Stimulated activated CD4-positive, alpha-beta T cell treated with anti-CD3 and anti-CD28 coated beads, TNF-alpha, amount 100 ng/mL, for 1 hour (primary cell): ENCODE measurements around the gene GGTLC2.

Experiments used
- DNase-seq, 3 donors: peaks; one replicate each; pipeline ENCODE4 v3.0.0-alpha.2; 2020; ENCODE audit warnings: low read depth in 3 of 3, low spot score in 1 of 3

Gene GGTLC2

DNA sequence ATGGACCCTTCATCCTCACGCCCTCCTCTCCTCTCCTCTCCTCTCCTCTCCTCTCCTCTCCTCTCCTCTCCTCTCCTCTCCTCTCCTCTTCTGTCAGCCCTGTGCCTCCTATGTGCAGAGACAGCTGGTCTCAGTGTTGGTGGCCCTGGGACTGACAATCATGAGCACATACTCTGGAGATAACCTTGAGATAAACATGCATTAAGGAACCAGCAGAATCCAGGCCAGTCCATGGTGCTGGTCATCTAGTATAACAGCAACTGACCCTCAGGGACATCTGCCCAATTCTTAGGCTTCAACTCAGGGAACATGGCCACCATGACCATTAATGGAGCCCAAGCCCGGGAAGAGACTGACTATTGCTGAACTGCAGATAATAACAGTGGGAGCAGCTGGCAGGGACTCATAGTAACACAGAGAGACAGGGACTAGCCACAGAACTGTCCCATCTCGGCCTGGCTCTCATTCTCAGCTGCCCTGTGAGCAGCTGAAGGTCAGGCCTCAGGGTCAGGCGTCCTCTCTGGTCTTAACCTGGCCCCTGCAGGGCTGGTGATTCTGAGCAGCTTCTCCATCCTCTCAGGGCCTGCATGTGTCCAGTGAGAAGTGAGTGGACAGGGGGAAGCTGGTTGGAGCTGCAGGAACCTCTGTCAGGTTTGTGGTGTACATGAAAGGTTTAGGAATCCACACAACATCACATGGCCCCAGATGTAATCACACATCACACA, 45.4 kb downstream of the GGTLC2 start:
- DNase-seq = no peak

DNA sequence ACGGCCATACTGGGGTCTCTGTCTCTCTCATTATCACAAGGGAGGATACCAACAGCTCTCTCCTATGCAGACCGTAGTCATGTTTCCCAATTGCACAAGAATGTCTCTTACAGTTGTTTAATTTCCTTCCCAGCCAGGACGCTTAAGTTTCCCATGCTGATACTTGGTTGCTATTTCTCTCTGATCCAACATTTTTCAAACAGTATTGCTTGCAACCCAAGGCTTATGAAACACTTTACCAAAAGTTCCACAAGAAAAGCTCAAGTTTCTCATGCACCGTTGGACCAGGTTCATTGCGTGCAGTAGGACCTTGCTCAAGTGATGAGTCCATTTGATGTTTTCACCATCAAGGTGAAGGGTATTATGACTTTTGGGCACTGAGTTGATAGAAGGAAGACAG, 46.6 kb downstream of the GGTLC2 start:
- DNase-seq = no peak

DNA sequence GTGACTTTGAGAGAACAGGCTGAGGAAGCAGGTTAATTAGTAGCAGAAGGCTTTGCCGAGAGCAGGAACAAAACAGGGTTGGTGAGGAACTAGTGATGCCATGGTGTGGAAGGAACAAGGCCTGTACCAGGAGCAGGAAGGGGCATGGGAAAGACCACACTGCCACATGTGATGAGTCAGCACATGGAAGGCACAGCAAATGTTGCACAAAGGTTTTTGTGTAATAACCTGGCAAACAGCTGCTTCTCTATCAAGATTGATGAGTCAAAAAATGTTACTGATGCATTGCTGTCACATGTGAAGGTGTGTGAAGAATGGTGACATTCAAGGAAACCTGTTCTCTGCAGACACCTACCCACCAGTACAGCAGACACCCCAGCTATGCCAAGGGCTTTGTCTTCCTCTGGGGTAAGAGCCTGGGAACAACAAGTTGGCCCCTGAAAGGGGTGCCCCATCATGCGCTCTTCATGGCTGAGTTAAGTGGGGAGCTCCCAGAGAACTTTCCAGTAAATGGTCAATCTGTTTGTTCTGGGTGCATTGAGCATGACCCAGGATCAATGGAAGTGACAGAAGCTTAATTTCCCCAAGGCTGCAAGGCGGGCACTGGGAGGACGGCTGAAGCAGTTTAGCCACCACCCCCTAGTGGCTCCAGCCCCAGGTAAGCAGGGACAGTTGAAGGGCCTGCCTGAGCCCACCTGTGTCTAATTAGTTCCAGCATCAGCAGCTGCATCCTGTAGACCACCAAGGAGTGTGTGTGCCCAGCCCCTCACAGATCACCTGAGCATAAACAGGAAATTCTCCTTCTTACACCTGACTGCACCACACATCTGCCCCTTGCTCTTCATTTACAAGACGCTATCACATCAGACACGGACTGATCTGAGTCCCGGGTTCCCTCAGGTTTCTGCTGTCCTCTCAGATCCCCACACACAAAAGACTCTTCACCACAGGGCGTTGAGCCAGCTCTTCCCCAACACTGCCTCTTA, 47.6 kb downstream of the GGTLC2 start:
- DNase-seq = no peak

DNA sequence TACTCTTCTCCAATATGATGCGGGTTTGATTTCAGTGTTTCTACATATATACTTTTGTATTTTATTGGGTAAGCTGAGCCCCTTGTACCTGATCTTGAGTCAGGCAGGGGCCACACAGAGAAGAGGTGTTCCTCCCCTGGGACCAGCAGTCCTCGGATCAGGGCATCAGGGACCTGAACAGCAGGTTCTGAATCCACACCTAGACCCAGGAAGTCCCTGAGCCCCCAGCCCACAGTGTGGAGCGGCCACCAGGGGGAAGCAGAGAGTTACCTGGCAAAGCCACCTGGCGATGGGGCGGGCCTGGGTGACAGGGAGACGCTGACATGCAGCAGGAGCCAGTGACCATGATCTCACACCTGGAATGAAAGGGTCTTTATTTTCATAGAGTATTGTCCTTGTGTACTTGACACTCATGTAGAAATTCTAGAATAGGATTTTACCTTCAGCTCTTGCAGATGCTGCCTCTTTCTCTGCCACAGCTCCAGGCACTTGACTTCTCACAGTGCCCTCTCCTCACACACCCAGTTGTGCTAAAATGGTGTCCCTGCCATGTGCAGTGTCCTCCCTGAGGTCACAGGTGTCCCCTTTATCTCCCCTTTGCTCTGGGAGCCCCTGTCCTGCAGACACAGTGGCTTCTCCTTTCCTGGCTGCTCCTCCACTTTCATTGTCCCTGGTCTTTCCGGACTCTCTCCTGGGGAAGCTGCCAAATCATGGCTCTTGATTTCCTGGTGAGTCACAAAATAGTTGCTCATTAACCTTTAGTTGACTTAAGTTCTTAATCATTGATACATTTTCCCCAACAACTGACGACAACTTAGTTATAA, 48.5 kb downstream of the GGTLC2 start:
- peak; percentile 17 to 51 (median 38) for DNase-seq

DNA sequence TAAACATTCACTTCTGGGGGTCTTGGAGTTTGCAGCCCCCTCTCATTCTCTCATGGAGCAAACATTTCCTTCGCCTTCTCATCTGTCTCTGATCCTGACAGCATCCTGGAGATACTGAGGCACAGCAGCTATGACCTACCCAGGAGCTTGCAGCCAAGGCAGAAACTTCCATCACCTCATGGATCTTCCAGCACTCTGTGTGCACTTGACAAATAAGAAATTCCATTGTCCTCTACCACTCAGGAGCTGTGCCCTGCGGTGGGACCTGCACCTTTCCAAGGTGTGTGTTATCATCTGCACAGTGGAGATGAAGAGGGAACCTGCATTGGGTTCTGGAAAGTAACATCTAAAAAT, 49.1 kb downstream of the GGTLC2 start:
- no peak for DNase-seq

DNA sequence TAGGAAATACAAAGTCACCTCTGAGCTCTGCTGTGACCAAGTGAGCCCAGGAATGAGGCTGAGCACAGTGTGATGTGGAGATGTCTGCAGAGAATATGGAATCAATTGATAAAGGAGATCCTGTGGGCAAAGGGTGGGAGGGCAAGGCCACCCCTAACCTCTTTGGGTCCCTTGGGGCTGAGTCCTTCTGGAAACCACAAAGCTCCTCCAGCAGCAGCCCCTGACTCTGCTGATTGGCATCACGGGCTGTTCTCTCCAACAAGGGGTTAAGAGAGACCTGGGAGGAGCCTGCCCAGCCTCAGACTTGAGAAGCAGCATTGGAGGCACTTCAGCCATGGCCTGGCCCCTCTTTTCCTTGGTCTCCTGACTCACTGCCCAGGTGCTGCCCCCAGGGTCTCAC, 49.7 kb downstream of the GGTLC2 start:
- no peak for DNase-seq

DNA sequence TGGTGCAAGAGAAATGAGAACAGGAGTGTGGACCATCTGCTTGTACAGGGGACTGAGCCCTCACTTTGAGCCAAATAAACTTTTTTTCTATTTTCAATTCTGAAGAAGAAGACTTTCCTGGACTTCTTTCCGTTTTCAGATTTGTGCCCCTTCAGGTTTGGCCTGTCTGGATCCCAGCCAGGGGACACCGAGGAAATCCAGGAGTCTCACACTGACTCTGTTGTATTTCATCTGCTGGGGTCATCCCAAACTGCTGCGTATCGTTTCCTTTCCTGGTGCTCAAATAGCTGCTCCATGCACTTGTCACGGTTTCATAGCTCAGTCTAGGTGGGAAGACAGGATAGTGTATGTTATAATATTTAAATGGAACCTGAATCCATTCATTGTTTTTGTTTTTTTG, 51.7 kb downstream of the GGTLC2 start:
- no peak for DNase-seq
